ENCODE measurements around the gene EXOSC7.

DNA sequence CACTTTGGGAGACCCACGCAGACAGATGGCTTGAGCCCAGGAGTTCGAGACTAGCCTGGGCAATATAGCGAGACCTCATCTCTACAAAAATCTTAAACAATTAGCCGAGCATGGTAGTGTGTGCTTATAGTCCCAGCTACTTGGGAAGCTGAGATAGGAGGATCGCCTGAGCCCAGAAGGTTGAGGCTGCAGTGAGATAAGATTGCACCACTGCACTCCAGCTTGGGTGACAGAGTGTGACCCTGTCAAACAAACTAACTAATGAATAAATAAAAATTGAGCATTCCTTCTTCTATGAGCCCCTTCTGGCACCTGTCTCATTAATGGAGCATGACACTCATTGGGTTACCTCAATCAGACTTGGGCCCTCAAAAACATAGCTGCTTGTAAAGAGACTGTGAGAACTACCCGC lies 7.6 kb upstream of the EXOSC7 start:
- TF ChIP-seq, protein P1, sequence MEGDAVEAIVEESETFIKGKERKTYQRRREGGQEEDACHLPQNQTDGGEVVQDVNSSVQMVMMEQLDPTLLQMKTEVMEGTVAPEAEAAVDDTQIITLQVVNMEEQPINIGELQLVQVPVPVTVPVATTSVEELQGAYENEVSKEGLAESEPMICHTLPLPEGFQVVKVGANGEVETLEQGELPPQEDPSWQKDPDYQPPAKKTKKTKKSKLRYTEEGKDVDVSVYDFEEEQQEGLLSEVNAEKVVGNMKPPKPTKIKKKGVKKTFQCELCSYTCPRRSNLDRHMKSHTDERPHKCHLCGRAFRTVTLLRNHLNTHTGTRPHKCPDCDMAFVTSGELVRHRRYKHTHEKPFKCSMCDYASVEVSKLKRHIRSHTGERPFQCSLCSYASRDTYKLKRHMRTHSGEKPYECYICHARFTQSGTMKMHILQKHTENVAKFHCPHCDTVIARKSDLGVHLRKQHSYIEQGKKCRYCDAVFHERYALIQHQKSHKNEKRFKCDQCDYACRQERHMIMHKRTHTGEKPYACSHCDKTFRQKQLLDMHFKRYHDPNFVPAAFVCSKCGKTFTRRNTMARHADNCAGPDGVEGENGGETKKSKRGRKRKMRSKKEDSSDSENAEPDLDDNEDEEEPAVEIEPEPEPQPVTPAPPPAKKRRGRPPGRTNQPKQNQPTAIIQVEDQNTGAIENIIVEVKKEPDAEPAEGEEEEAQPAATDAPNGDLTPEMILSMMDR (IDR thresholded peaks at IDR 0.05; ENCODE audit: extremely low read depth in 1 of 2, insufficient read depth in 1 of 2, low read depth in 1 of 2, low read length in 2 of 2) = no peak
- TF ChIP-seq POLR2AphosphoS5 (IDR thresholded peaks at IDR 0.05; ENCODE audit: insufficient read depth, low read depth, low read length) = no peak

All from endothelial cell of umbilical vein (primary cell).